H9 (cell line): ENCODE results near the gene PYROXD2. TPM values are rescaled to one million over a fixed set of nuclear protein-coding genes. Genes with fewer than 3 reads are reported as not detected.

Experiments
- DNase-seq: peaks from one replicate; pipeline ENCODE4 v3.0.0-alpha.2; 2017
- H2AFZ ChIP-seq: one replicate; pipeline ENCODE4 v1.6.1; 2013; ENCODE audit warnings: mild to moderate bottlenecking, low read length, control low read depth, moderate library complexity
- H2AK5ac ChIP-seq: 2 replicates; pipeline ENCODE4 v1.6.1; 2013; ENCODE audit warnings: low read length, control low read depth, mixed read lengths; ENCODE audit not compliant: insufficient read length
- H2BK120ac ChIP-seq: one replicate; pipeline ENCODE4 v1.6.1; 2013; ENCODE audit warnings: low read depth, mild to moderate bottlenecking, low read length, control low read depth, inconsistent platforms; ENCODE audit not compliant: poor library complexity, severe bottlenecking
- H2BK12ac ChIP-seq: 2 replicates; pipeline ENCODE4 v1.6.1; 2013; ENCODE audit warnings: low read length, control low read depth, mixed read lengths, low read depth; ENCODE audit not compliant: insufficient read length
- H2BK15ac ChIP-seq: 2 replicates; pipeline ENCODE4 v1.6.1; 2013; ENCODE audit warnings: low read depth, low read length, control low read depth
- H2BK20ac ChIP-seq: one replicate; pipeline ENCODE4 v1.6.1; 2013; ENCODE audit warnings: low read depth, mild to moderate bottlenecking, low read length, control low read depth, inconsistent platforms; ENCODE audit not compliant: poor library complexity, severe bottlenecking
- H2BK5ac ChIP-seq: 2 replicates; pipeline ENCODE4 v1.6.1; 2013; ENCODE audit warnings: low read length, control low read depth, mixed read lengths; ENCODE audit not compliant: insufficient read length
- H3K14ac ChIP-seq: 2 replicates; pipeline ENCODE4 v1.6.1; 2013; ENCODE audit warnings: low read length, control low read depth; ENCODE audit not compliant: insufficient read depth
- H3K18ac ChIP-seq: 2 replicates; pipeline ENCODE4 v1.6.1; 2013; ENCODE audit warnings: low read depth, mild to moderate bottlenecking, mixed read lengths, low read length, control low read depth; ENCODE audit not compliant: insufficient read length
- H3K23ac ChIP-seq: 2 replicates; pipeline ENCODE4 v1.6.1; 2013; ENCODE audit warnings: low read length, control low read depth, mixed read lengths, low read depth; ENCODE audit not compliant: insufficient read length
- H3K23me2 ChIP-seq: 2 replicates; pipeline ENCODE4 v1.6.1; 2013; ENCODE audit warnings: low read depth, mild to moderate bottlenecking, mixed read lengths, low read length, control low read depth; ENCODE audit not compliant: insufficient read length, poor library complexity, severe bottlenecking
- H3K27ac ChIP-seq: 2 replicates; pipeline ENCODE4 v1.5.1; 2013; ENCODE audit warnings: low read length, control low read depth, mixed read lengths, low read depth; ENCODE audit not compliant: insufficient read length
- H3K27me3 ChIP-seq: 2 replicates; pipeline ENCODE4 v1.6.1; 2013; ENCODE audit warnings: low read length, control low read depth, inconsistent platforms; ENCODE audit not compliant: insufficient read depth
- H3K4ac ChIP-seq: 2 replicates; pipeline ENCODE4 v1.6.1; 2013; ENCODE audit warnings: low read depth, mild to moderate bottlenecking, control low read depth, inconsistent platforms, low read length, moderate library complexity
- H3K4me1 ChIP-seq: 2 replicates; pipeline ENCODE4 v1.6.1; 2013; ENCODE audit warnings: low read length, control low read depth, inconsistent platforms; ENCODE audit not compliant: insufficient read depth
- H3K4me2 ChIP-seq: 2 replicates; pipeline ENCODE4 v1.6.1; 2013; ENCODE audit warnings: low read length, control low read depth, mixed read lengths; ENCODE audit not compliant: insufficient read length, insufficient read depth
- H3K56ac ChIP-seq: 2 replicates; pipeline ENCODE4 v1.6.1; 2013; ENCODE audit warnings: low read depth, mild to moderate bottlenecking, mixed read lengths, low read length, control low read depth; ENCODE audit not compliant: insufficient read length
- H3K79me1 ChIP-seq: 2 replicates; pipeline ENCODE4 v1.6.1; 2013; ENCODE audit warnings: low read depth, mild to moderate bottlenecking, moderate library complexity, low read length, control low read depth, inconsistent platforms; ENCODE audit not compliant: insufficient read depth, poor library complexity, severe bottlenecking
- H3K79me2 ChIP-seq: 2 replicates; pipeline ENCODE4 v1.6.1; 2013; ENCODE audit warnings: low read length, control low read depth, inconsistent platforms; ENCODE audit not compliant: insufficient read depth
- H3K9ac ChIP-seq: 2 replicates; pipeline ENCODE4 v1.6.1; 2013; ENCODE audit warnings: low read length, control low read depth, mixed read lengths; ENCODE audit not compliant: insufficient read length; ENCODE audit errors: extremely low read depth
- H3K9me3 ChIP-seq: one replicate; pipeline ENCODE4 v1.6.1; 2013; ENCODE audit warnings: low read depth, low read length, inconsistent platforms; ENCODE audit not compliant: control insufficient read depth
- H3T11ph ChIP-seq: one replicate; pipeline ENCODE4 v1.6.1; 2013; ENCODE audit warnings: mild to moderate bottlenecking, low read length, control low read depth, inconsistent platforms
- H4K20me1 ChIP-seq: one replicate; pipeline ENCODE4 v1.6.1; 2013; ENCODE audit not compliant: control insufficient read depth, insufficient read length, insufficient read depth
- H4K5ac ChIP-seq: 2 replicates; pipeline ENCODE4 v1.6.1; 2013; ENCODE audit warnings: low read depth, mild to moderate bottlenecking, mixed read lengths, low read length, control low read depth; ENCODE audit not compliant: insufficient read length
- H4K8ac ChIP-seq: replicated peaks from 2 replicates; pipeline ENCODE4 v1.6.1; 2013; ENCODE audit warnings: low read length, control low read depth, mixed read lengths, low read depth; ENCODE audit not compliant: insufficient read length
- H4K91ac ChIP-seq: 2 replicates; pipeline ENCODE4 v1.6.1; 2013; ENCODE audit warnings: low read depth, mild to moderate bottlenecking, moderate library complexity, mixed read lengths, low read length, control low read depth; ENCODE audit not compliant: insufficient read length
- H3K27ac Mint-ChIP-seq, 3 experiments: 2 replicates in 2 of 3; 3 replicates in 1 of 3; pipeline ENCODE4 v1.8.0; 2020 to 2021; ENCODE audit warnings: mixed read lengths in 3 of 3, mild to moderate bottlenecking in 1 of 3, moderate library complexity in 1 of 3
- H3K27me3 Mint-ChIP-seq: 2 replicates; pipeline ENCODE4 v1.8.0; 2021; ENCODE audit warnings: low read depth, mild to moderate bottlenecking, moderate library complexity, mixed read lengths
- H3K36me3 Mint-ChIP-seq, 3 experiments: 2 replicates in 2 of 3; 3 replicates in 1 of 3; pipeline ENCODE4 v1.8.0; 2020 to 2021; ENCODE audit warnings: low read depth in 3 of 3, mixed read lengths in 3 of 3; ENCODE audit not compliant: insufficient read depth in 1 of 3
- H3K4me1 Mint-ChIP-seq, 2 experiments: 2 replicates each; pipeline ENCODE4 v1.8.0; 2020; ENCODE audit warnings: mixed read lengths in 2 of 2
- H3K4me3 Mint-ChIP-seq, 2 experiments: 2 replicates in 1 of 2; 3 replicates in 1 of 2; pipeline ENCODE4 v1.8.0; 2020 to 2021; ENCODE audit warnings: mild to moderate bottlenecking in 2 of 2, mixed read lengths in 2 of 2, moderate library complexity in 1 of 2
- H3K9me3 Mint-ChIP-seq, 2 experiments: 2 replicates in 1 of 2; 3 replicates in 1 of 2; pipeline ENCODE4 v1.8.0; 2020; ENCODE audit warnings: mild to moderate bottlenecking in 2 of 2, mixed read lengths in 2 of 2, moderate library complexity in 1 of 2
- whole genome bisulfite sequencing: extraction: QIAGEN DNeasy Blood & Tissue Kit; methylation state at CpG from one replicate; pipeline ENCODE4 v1.1.7; 2013; ENCODE audit warnings: missing lambda C conversion rate, low lambda C conversion rate, mixed read lengths; ENCODE audit not compliant: insufficient read length; ENCODE audit errors: extremely low coverage; 5-methylcytosine and 5-hydroxymethylcytosine counted together
- total RNA-seq: library from RNA; stranded (reverse); gene quantifications from 2 replicates; pipeline ENCODE4 v1.2.1, GENCODE V29; 2021
- TF ChIP-seq, protein P1 (sequence below): fragments of 200-600 bp; sonication (generic); conservative IDR thresholded peaks from 3 replicates; pipeline ENCODE4 v1.8.0; 2021; ENCODE audit warnings: antibody characterized with exemption, mild to moderate bottlenecking

PYROXD2 gene
- total RNA-seq, 1 experiment from 2014 or later = 5.3 TPM

DNA sequence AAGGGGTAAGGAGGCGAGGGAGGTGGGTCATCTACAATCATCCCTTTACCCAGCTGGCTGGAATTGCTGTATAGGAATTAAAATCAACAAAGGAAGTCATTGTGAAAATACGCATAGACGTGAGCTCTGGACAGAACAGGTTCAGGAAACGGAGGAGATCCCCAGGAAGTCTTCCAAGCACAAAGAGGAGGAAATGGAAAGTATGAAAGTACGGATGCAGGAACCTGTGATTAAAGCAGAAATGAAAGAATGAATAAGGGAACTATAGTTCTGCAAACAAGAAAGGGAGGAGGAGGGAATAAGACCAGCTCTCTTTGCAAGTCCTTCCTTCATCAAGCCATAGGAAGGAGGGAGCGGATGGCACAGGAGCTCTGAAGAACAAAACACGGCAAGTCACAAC, 61.8 kb downstream of the PYROXD2 start:
- no peaks in the 10 kb centered on the region for H3K79me2 ChIP-seq
- H3K27me3 ChIP-seq = no peaks in the 10 kb centered on the region
- no peaks in the 10 kb centered on the region for H3K9me3 ChIP-seq
- H3T11ph ChIP-seq = no peak overlapping the region
- no peak overlapping the region for H3K56ac ChIP-seq
- WGBS = no CpG with 5 or more reads among the region's 7 CpGs
- peaks cover 9 to 12% of the 10 kb centered on the region in 2 experiments; a peak in 3 of 4 replicates for H3K4me1 Mint-ChIP-seq
- no peak overlapping the region for H3K4me3 Mint-ChIP-seq
- no peak overlapping the region for H2AFZ ChIP-seq
- H2BK12ac ChIP-seq = no peak overlapping the region
- H4K91ac ChIP-seq = no peak overlapping the region
- H3K23ac ChIP-seq = no peak overlapping the region
- H4K5ac ChIP-seq = no peak overlapping the region
- H3K4me2 ChIP-seq = no peak overlapping the region
- no peak overlapping the region for H3K18ac ChIP-seq
- H3K9me3 Mint-ChIP-seq = peaks cover 0 to 2% of the 10 kb centered on the region in 2 experiments; a peak in 1 of 5 replicates
- H3K23me2 ChIP-seq = no peaks in the 10 kb centered on the region
- no peak for DNase-seq
- no peak overlapping the region for H3K9ac ChIP-seq
- no peak overlapping the region for H2AK5ac ChIP-seq
- no peak overlapping the region for H3K27ac Mint-ChIP-seq
- H3K27me3 Mint-ChIP-seq = peaks cover 29% of the 10 kb centered on the region
- no peak overlapping the region for H4K8ac ChIP-seq
- peaks cover 0 to 2% (median 0%) of the 10 kb centered on the region in 3 experiments; a peak in 2 of 7 replicates for H3K36me3 Mint-ChIP-seq
- H3K4me1 ChIP-seq = peaks cover 3% of the 10 kb centered on the region; the same call in 1 of the 2 replicates
- no peak overlapping the region for H2BK20ac ChIP-seq
- TF ChIP-seq, protein P1, sequence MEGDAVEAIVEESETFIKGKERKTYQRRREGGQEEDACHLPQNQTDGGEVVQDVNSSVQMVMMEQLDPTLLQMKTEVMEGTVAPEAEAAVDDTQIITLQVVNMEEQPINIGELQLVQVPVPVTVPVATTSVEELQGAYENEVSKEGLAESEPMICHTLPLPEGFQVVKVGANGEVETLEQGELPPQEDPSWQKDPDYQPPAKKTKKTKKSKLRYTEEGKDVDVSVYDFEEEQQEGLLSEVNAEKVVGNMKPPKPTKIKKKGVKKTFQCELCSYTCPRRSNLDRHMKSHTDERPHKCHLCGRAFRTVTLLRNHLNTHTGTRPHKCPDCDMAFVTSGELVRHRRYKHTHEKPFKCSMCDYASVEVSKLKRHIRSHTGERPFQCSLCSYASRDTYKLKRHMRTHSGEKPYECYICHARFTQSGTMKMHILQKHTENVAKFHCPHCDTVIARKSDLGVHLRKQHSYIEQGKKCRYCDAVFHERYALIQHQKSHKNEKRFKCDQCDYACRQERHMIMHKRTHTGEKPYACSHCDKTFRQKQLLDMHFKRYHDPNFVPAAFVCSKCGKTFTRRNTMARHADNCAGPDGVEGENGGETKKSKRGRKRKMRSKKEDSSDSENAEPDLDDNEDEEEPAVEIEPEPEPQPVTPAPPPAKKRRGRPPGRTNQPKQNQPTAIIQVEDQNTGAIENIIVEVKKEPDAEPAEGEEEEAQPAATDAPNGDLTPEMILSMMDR = no peak
- no peaks in the 10 kb centered on the region for H3K79me1 ChIP-seq
- no peak overlapping the region for H3K4ac ChIP-seq
- H2BK5ac ChIP-seq = no peak overlapping the region
- no peak overlapping the region for H2BK120ac ChIP-seq
- no peaks in the 10 kb centered on the region for H4K20me1 ChIP-seq
- no peak overlapping the region for H3K27ac ChIP-seq
- H2BK15ac ChIP-seq = no peak overlapping the region
- no peak overlapping the region for H3K14ac ChIP-seq
